ENCODE data around the gene LYZL1. TPM values are rescaled to one million over a fixed set of nuclear protein-coding genes. Genes with fewer than 3 reads are reported as not detected.
"Not testable (repeated sequence)": the region's sequence is repeated elsewhere in the genome, so short reads cannot be mapped to it uniquely, and the experiment has no call there.

The LYZL1 gene
- polyA plus RNA-seq, 1 of the 3 experiments (the other 2 are of a cell fraction): not detected

- TF ChIP-seq GATA2 (CRISPR knock-in tag; IDR thresholded peaks at IDR 0.05) (no peak), MXI1 (IDR thresholded peaks at IDR 0.05; ENCODE audit: low read depth, low read length) (no peak), IRF3 (IDR thresholded peaks at IDR 0.05; ENCODE audit: low read depth, low read length) (no peak)
These were observed 28.7 kb downstream of the LYZL1 start (continued) for GRCh38 chr10:29317423-29318021.

- Histone ChIP-seq H3K27me3 (ENCODE audit: insufficient read depth) (peaks cover 26% of the 10 kb centered on the region; the same call in 1 of the 2 replicates), H3K27ac (ENCODE audit: low read depth in 2 of 2, low read length in 1 of 2) (peak overlapping the region; percentile 6 to 89; a peak in 3 of 4 replicates), H3K4me1 (ENCODE audit: control insufficient read depth in 1 of 2, insufficient read depth in 2 of 2, low read depth in 1 of 2, low read length in 1 of 2) (peaks cover 0 to 34% of the 10 kb centered on the region in 2 experiments; a peak in 2 of 4 replicates), H3K4me3 (ENCODE audit: low read depth in 2 of 2, low read length in 1 of 2) (peak overlapping the region; percentile 7 to 35; a peak in 2 of 4 replicates), H3K4me2 (peak overlapping the region; percentile 83), H3F3A (replicated peaks; ENCODE audit: insufficient read depth) (peaks cover 12% of the 10 kb centered on the region)
- POLR2A ChIA-PET; H3K9me2 ChIP-seq; H3K9ac ChIP-seq; H3K79me2 ChIP-seq (ENCODE audit: insufficient read depth); H2AFZ ChIP-seq (ENCODE audit: low read depth); H4K20me1 ChIP-seq (ENCODE audit: insufficient read depth); H3K9me3 ChIP-seq; H3K36me3 ChIP-seq (replicated peaks in 1 of 2; ENCODE audit: control insufficient read depth in 1 of 2, insufficient read depth in 2 of 2, low read length in 1 of 2): not testable (repeated sequence)
- 7% methylated on average over 22 of the region's 22 CpGs for WGBS (ENCODE audit: low lambda C conversion rate)
- CTCF ChIA-PET: interaction anchor here (0.6 to 3.6 kb wide), 6 partner anchors 13 to 925 kb away, joined by 3 to 19 read pairs (median 4); no protein-coding TSS in a partner anchor
- DNase-seq: peak; percentile 57
- peak; percentile 11; the same call in 1 of the 2 replicates for TF ChIP-seq TEAD4 (IDR thresholded peaks at IDR 0.05; ENCODE audit: borderline replicate concordance, insufficient read depth)
- peak; percentile 38 for TF ChIP-seq NFIC (IDR thresholded peaks at IDR 0.05; ENCODE audit: borderline replicate concordance)
- TF ChIP-seq JUND (IDR thresholded peaks at IDR 0.05): peak; percentile 55
- peak; percentile 73 for TF ChIP-seq TCF12 (IDR thresholded peaks at IDR 0.05)
- TF ChIP-seq GATA2 (CRISPR knock-in tag; IDR thresholded peaks at IDR 0.05): peak; percentile 79
- TF ChIP-seq PBX3 (IDR thresholded peaks at IDR 0.05): peak; percentile 51
- peak; percentile 87; the same call in 1 of the 2 replicates for TF ChIP-seq RXRA (IDR thresholded peaks at IDR 0.05; ENCODE audit: borderline replicate concordance, low read depth)
These were observed 29.5 kb downstream of the LYZL1 start for GRCh38 chr10:29318141-29319071.

- H3F3A ChIP-seq (replicated peaks; ENCODE audit: insufficient read depth): peaks cover 12% of the 10 kb centered on the region
- DNase-seq: no peak
- CTCF ChIA-PET: interaction anchor here (1.2 to 3.6 kb wide), 3 partner anchors 15 to 655 kb away, joined by 3 to 19 read pairs (median 4); no protein-coding TSS in a partner anchor
- no peak overlapping the region for H3K9ac ChIP-seq
- H3K79me2 ChIP-seq (ENCODE audit: insufficient read depth): no peaks in the 10 kb centered on the region
- peaks cover 26% of the 10 kb centered on the region; the same call in 1 of the 2 replicates for H3K27me3 ChIP-seq (ENCODE audit: insufficient read depth)
- peak overlapping the region in 1 of 2 experiments; percentile 89; a peak in 2 of 4 replicates for H3K27ac ChIP-seq (ENCODE audit: low read depth in 2 of 2, low read length in 1 of 2)
- H3K36me3 ChIP-seq (replicated peaks in 1 of 2; ENCODE audit: control insufficient read depth in 1 of 2, insufficient read depth in 2 of 2, low read length in 1 of 2): no peaks in the 10 kb centered on the region
- H3K4me3 ChIP-seq (ENCODE audit: low read depth in 2 of 2, low read length in 1 of 2): no peak overlapping the region
- no peaks in the 10 kb centered on the region for H4K20me1 ChIP-seq (ENCODE audit: insufficient read depth)
- H3K9me2 ChIP-seq: no peaks in the 10 kb centered on the region
- WGBS (ENCODE audit: low lambda C conversion rate): 79% methylated on average over 9 of the region's 13 CpGs
- peak overlapping the region; percentile 83; the same call in 1 of the 2 replicates for H3K4me2 ChIP-seq
- H2AFZ ChIP-seq (ENCODE audit: low read depth): no peak overlapping the region
- H3K9me3 ChIP-seq: no peaks in the 10 kb centered on the region
- H3K4me1 ChIP-seq (ENCODE audit: control insufficient read depth in 1 of 2, insufficient read depth in 2 of 2, low read depth in 1 of 2, low read length in 1 of 2): peaks cover 0 to 35% of the 10 kb centered on the region in 2 experiments; a peak in 2 of 4 replicates
- no peak for TF ChIP-seq YY1 (IDR thresholded peaks at IDR 0.05; ENCODE audit: low read depth)
- no peak for TF ChIP-seq FOXJ3 (CRISPR knock-in tag; IDR thresholded peaks at IDR 0.05)
- TF ChIP-seq RAD21 (IDR thresholded peaks at IDR 0.05; ENCODE audit: low read length): no peak
- no peak for TF ChIP-seq MAX (IDR thresholded peaks at IDR 0.05; ENCODE audit: low read depth)
- TF ChIP-seq POLR2AphosphoS5 (IDR thresholded peaks at IDR 0.05; ENCODE audit: low read depth, low read length): no peak
- TF ChIP-seq SMC3 (IDR thresholded peaks at IDR 0.05; ENCODE audit: low read depth, low read length): no peak
- TF ChIP-seq GATA2 (CRISPR knock-in tag; IDR thresholded peaks at IDR 0.05): no peak
- POLR2A ChIA-PET: no interaction called here
These were observed 30.4 kb downstream of the LYZL1 start for GRCh38 chr10:29319205-29319781.

- H2AFZ ChIP-seq (ENCODE audit: low read depth); H3K9ac ChIP-seq; H3K9me3 ChIP-seq; H3K36me3 ChIP-seq (replicated peaks in 1 of 2; ENCODE audit: control insufficient read depth in 1 of 2, insufficient read depth in 2 of 2, low read length in 1 of 2); H3K4me2 ChIP-seq; H3K9me2 ChIP-seq; H3K27ac ChIP-seq (ENCODE audit: low read depth in 2 of 2, low read length in 1 of 2); H3K79me2 ChIP-seq (ENCODE audit: insufficient read depth); H4K20me1 ChIP-seq (ENCODE audit: insufficient read depth); DNase-seq; H3K4me3 ChIP-seq (ENCODE audit: low read depth in 2 of 2, low read length in 1 of 2): not testable (repeated sequence)
- Histone ChIP-seq H3F3A (replicated peaks; ENCODE audit: insufficient read depth) (peaks cover 12% of the 10 kb centered on the region), H3K4me1 (ENCODE audit: control insufficient read depth in 1 of 2, insufficient read depth in 2 of 2, low read depth in 1 of 2, low read length in 1 of 2) (peaks cover 0 to 35% of the 10 kb centered on the region in 2 experiments; a peak in 2 of 4 replicates), H3K27me3 (ENCODE audit: insufficient read depth) (peaks cover 26% of the 10 kb centered on the region; the same call in 1 of the 2 replicates)
- WGBS (ENCODE audit: low lambda C conversion rate): 81% methylated on average over 5 of the region's 5 CpGs
- CTCF ChIA-PET: interaction anchor here (1.2 to 3.6 kb wide), 2 partner anchors 16 to 108 kb away, joined by 3 to 19 read pairs; no protein-coding TSS in a partner anchor
- POLR2A ChIA-PET: interaction anchor here (0.5 to 0.7 kb wide), 2 partner anchors 948 to 1070 kb away, joined by 3 read pairs; no protein-coding TSS in a partner anchor
These were observed 31.8 kb downstream of the LYZL1 start for GRCh38 chr10:29320680-29321121.

Data from SK-N-SH (cell line).